ENCODE data around the gene RPLP1. TPM values are rescaled to one million over a fixed set of nuclear protein-coding genes. Genes with fewer than 3 reads are reported as not detected.

The RPLP1 gene
- total RNA-seq, 1 donor from 2014 or later: 96.3 TPM

GRCh38 chr15:69496001-69496400 lies 43.4 kb downstream of the RPLP1 start:
- DNase-seq (ENCODE audit: low read depth, low spot score): no peak

DNA sequence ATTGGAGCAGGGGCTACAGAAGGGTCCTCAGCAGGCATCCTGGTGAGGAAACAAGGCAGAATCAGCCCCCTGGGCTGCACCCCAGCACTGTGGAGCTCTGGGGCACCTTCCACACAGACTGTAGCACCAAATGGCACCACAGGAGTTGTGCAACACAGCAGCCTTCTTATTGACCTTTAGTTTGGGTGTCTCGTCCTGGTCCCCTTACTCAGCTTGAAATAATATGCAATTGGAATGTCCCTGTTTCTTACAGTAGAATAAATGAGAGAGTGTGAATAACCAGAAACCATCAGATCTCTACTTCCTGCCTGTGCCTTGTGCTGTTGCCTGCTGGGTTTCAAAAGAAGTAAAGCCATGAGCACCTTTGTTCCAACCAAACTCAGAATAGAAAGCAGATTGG lies 44.5 kb downstream of the RPLP1 start:
- DNase-seq (ENCODE audit: low read depth, low spot score): no peak

- no peak for DNase-seq (ENCODE audit: low read depth, low spot score)
Measured at GRCh38 chr15:69497667-69498066, 45.0 kb downstream of the RPLP1 start.

GRCh38 chr15:69498282-69498681 lies 45.7 kb downstream of the RPLP1 start:
- DNase-seq (ENCODE audit: low read depth, low spot score): no peak

- DNase-seq (ENCODE audit: low read depth, low spot score): no peak
Measured at GRCh38 chr15:69498987-69499386, 46.4 kb downstream of the RPLP1 start.

DNA sequence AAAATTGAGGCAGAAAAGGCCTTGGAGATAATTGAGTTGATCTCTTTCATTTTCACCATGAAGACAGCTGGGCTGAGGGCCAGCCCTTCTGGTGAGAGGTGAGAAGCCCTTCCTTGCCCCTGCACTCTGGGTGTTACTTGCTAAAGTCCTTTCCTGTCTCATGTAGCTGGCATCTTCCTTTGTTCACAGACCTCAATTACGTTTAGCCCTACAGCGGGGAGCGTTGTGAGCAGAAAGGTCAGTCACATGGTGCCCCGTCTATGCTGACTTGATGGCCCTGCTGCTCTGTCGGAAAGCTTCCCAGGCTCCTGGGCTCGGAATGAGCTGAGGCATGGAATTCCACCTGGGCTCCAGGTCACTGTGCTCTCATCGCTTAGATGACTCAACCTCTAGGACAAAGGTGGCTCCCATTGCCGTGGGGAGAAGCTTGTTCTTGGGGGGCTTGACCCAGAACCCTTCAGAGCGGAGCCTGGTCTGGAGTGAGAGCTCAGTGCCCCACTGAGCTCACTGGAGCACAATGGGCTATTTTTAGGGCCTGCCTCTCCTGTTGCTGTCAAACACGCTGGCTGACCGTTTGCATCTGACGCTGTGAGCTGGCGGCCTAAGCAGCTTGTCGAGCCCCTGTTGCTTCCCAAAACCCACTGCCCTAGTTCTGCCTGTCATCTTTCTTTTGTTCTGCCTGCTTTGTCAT lies 47.0 kb downstream of the RPLP1 start:
- DNase-seq (ENCODE audit: low read depth, low spot score): no peak

- DNase-seq (ENCODE audit: low read depth, low spot score): no peak
Measured at GRCh38 chr15:69500339-69500738, 47.7 kb downstream of the RPLP1 start.

DNA sequence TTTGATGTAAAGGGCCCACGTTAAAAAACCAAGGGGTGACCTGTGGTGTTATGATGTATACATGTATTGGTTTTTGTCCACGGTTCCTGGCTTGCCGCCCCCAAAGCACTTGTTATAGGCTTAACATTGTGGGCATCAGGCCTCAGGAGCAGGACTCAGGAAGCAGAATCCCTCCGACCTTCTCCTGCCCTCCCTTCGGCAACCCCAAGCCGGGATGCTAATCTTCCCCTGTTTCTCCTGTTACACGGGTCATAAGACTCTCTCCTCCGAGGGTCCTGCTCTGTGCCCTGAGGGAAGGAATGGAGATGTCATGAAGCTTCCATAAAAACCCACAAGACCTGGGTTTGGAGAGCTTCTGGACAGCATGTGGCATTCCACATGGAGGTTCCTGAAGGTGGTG lies 48.8 kb downstream of the RPLP1 start:
- no peak for DNase-seq (ENCODE audit: low read depth, low spot score)

GRCh38 chr15:69502470-69503045 lies 49.9 kb downstream of the RPLP1 start:
- DNase-seq (ENCODE audit: low read depth, low spot score): no peak

DNA sequence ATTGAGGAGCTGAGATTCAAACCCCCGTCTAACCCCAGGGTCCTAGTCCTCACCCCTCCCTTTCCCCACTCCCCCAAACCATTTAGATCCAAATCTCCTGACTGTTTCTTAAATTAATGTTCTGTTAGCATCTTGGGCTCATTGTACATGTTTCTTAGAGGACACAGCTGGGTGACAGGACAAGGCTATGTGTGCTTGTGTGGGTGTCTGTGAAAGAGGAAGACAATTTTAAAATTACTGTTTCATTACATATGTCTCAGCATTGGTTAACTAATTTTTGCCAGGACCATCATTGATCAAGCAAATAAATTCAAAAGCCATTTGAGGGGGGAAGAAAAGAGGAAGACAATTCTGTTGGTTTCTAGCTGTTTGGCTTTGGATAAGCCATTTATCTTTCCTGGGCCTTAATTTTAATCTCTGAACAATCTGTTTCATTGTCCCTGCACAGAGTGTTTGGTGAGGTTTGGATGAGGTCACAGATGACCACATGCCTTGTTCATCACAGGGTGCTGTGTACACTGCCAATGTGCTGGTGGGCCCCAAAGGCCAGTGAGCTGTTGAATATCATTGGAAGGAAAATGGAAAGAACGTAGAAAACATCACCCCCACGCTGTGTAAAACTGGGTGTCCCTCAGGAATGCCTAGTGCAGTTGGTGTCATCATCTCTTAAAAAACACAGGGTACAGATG lies 51.9 kb downstream of the RPLP1 start:
- DNase-seq (ENCODE audit: low read depth, low spot score): no peak

Other genes starting within 250 kb of the RPLP1 start
- gene PAQR5, start 153.9 kb upstream of the RPLP1 start, total RNA-seq: 0.07 and 0.13 TPM in 2 replicates
- 32.8 and 53.8 TPM in 2 replicates for gene KIF23, start 38.5 kb upstream of the RPLP1 start, total RNA-seq

Data from pulmonary artery endothelial cell (primary cell).